ENCODE results near the gene NRARP.

Gene NRARP

GRCh38 chr9:137273611-137274320 is 28.3 kb downstream of the NRARP start (continued):
- TF ChIP-seq ZNF148 (tag by site-specific recombination; IDR thresholded peaks at IDR 0.05; ENCODE audit: borderline replicate concordance) (no peak), SCRT1 (tag by site-specific recombination; IDR thresholded peaks at IDR 0.05; ENCODE audit: borderline replicate concordance) (0 out of 2 replicates have a peak, but pooled peaks have one; percentile 37), ZBTB10 (tag by site-specific recombination; IDR thresholded peaks at IDR 0.05) (no peak)

- 0 out of 2 replicates have a peak, but pooled peaks have one; percentile 67 for TF ChIP-seq SCRT2 (tag by site-specific recombination; IDR thresholded peaks at IDR 0.05)
- no peak for TF ChIP-seq ZBTB6 (tag by site-specific recombination; IDR thresholded peaks at IDR 0.05)
- TF ChIP-seq ZNF558 (tag by site-specific recombination; IDR thresholded peaks at IDR 0.05), result no peak
- H3K9me3 ChIP-seq (ENCODE audit: control insufficient read depth, insufficient read depth, low read depth, low read length), result no peaks in the 10 kb centered on the region
- H3K36me3 ChIP-seq (ENCODE audit: control insufficient read depth in 2 of 2, insufficient read depth in 1 of 2, low read length in 2 of 2), result peaks cover 0 to 40% of the 10 kb centered on the region in 2 experiments; a peak in 2 of 3 replicates
- H3K27ac ChIP-seq (ENCODE audit: extremely low read depth, low read depth, low read length), result no peak overlapping the region
- ChIA-PET POLR2A (interaction anchor here (1.3 to 2.4 kb wide), 2 partner anchors 19 to 32 kb away, joined by 3 to 9 read pairs; partner anchors contain the start of gene TUBB4B), CTCF (interaction anchor here (0.6 to 1.7 kb wide), 6 partner anchors 11 to 227 kb away, joined by 3 to 5 read pairs (median 4); no protein-coding TSS in a partner anchor)
- H3K4me1 ChIP-seq (ENCODE audit: control insufficient read depth, insufficient read depth, low read length), result 0 out of 2 replicates have a peak, but pooled peaks cover 4% of the 10 kb centered on the region
- H3K4me3 ChIP-seq (ENCODE audit: low read depth, low read length), result no peak overlapping the region
These were observed 29.0 kb downstream of the NRARP start for GRCh38 chr9:137273095-137273490.

GRCh38 chr9:137272241-137273094 is 29.6 kb downstream of the NRARP start:
- ChIA-PET CTCF (interaction anchor here (0.6 to 1.7 kb wide), 4 partner anchors 10 to 44 kb away, joined by 3 to 5 read pairs (median 4); no protein-coding TSS in a partner anchor), POLR2A (interaction anchor here (1.3 to 2.4 kb wide), 2 partner anchors 18 to 32 kb away, joined by 3 to 9 read pairs; partner anchors contain the start of gene TUBB4B)
- H3K36me3 ChIP-seq (ENCODE audit: control insufficient read depth in 2 of 2, insufficient read depth in 1 of 2, low read length in 2 of 2), result peaks cover 0 to 46% of the 10 kb centered on the region in 2 experiments; a peak in 2 of 3 replicates
- TF ChIP-seq GLIS2 (tag by site-specific recombination; IDR thresholded peaks at IDR 0.05) (peak; percentile 56), ZNF626 (tag by site-specific recombination; IDR thresholded peaks at IDR 0.05) (no peak), ZBTB21 (tag by site-specific recombination; IDR thresholded peaks at IDR 0.05) (no peak), ZNF423 (tag by site-specific recombination; IDR thresholded peaks at IDR 0.05) (0 out of 2 replicates have a peak, but pooled peaks have one; percentile 19), PATZ1 (tag by site-specific recombination; IDR thresholded peaks at IDR 0.05) (0 out of 2 replicates have a peak, but pooled peaks have one; percentile 13), ZNF692 (tag by site-specific recombination; IDR thresholded peaks at IDR 0.05) (no peak), ZNF600 (tag by site-specific recombination; IDR thresholded peaks at IDR 0.05) (peak; percentile 69; the same call in 1 of the 2 replicates), HIC1 (tag by site-specific recombination; IDR thresholded peaks at IDR 0.05) (0 out of 2 replicates have a peak, but pooled peaks have one; percentile 32), TCF7L2 (IDR thresholded peaks at IDR 0.05; ENCODE audit: borderline replicate concordance, low read depth, low read length) (no peak)
- H3K4me1 ChIP-seq (ENCODE audit: control insufficient read depth, insufficient read depth, low read length), result 0 out of 2 replicates have a peak, but pooled peaks cover 4% of the 10 kb centered on the region
- no peak overlapping the region for H3K4me3 ChIP-seq (ENCODE audit: low read depth, low read length)
- H3K27ac ChIP-seq (ENCODE audit: extremely low read depth, low read depth, low read length), result no peak overlapping the region
- no peaks in the 10 kb centered on the region for H3K9me3 ChIP-seq (ENCODE audit: control insufficient read depth, insufficient read depth, low read depth, low read length)
